Body of pancreas (tissue), 4 donors: ENCODE data around the gene MYLK3. TPM values are rescaled to one million over a fixed set of nuclear protein-coding genes. Genes with fewer than 3 reads are reported as not detected.

Experiments used
- ATAC-seq: fragments of 150-250 bp; one replicate; pipeline ENCODE4 v1.9.1; 2016
- DNase-seq, 4 donors: peaks; one replicate each; pipeline ENCODE4 v3.0.0-alpha.2; 2019
- H3K27ac ChIP-seq, 4 donors: fragments of 200-600 bp; sonication (generic); 1 replicate in 3 of 4; 2 replicates in 1 of 4; pipeline versions ENCODE4 v1.5.1 to v1.6.1; 2016 to 2019; ENCODE audit warnings: mild to moderate bottlenecking in 1 of 4, mixed read lengths in 1 of 4, moderate library complexity in 1 of 4
- H3K27me3 ChIP-seq, 2 donors: fragments of 200-600 bp; sonication (generic); one replicate each; pipeline ENCODE4 v1.6.0; 2016; ENCODE audit warnings: mild to moderate bottlenecking in 1 of 2
- H3K36me3 ChIP-seq, 2 donors: fragments of 200-600 bp; sonication (generic); replicated peaks in 1 of 2; 2 replicates each; pipeline ENCODE4 v1.5.1; 2016; ENCODE audit warnings: low read depth in 2 of 2; ENCODE audit not compliant: insufficient read depth in 1 of 2
- H3K4me1 ChIP-seq: fragments of 200-600 bp; sonication (generic); one replicate; pipeline ENCODE4 v1.6.0; 2016
- H3K4me3 ChIP-seq, 2 donors: fragments of 200-600 bp; sonication (generic); 1 replicate in 1 of 2; 2 replicates in 1 of 2; pipeline ENCODE4 v1.5.1; 2016 to 2019
- H3K9me3 ChIP-seq, 3 donors: fragments of 200-600 bp; sonication (generic); 1 replicate in 2 of 3; 2 replicates in 1 of 3; pipeline ENCODE4 v1.5.1; 2016
- POLR2A ChIP-seq, 3 donors: fragments of 450-650 bp; IDR thresholded peaks; one replicate each; pipeline ENCODE4 v1.6.1; 2016; ENCODE audit warnings: antibody characterized with exemption in 3 of 3, mild to moderate bottlenecking in 2 of 3
- WGBS, 2 donors: methylation state at CpG; one replicate each; pipeline ENCODE4 v1.1.5; 2017; 5-methylcytosine and 5-hydroxymethylcytosine counted together
- intact Hi-C: fragments of 100-400 bp; cut with DNase I; formaldehyde crosslinking; loops from one replicate; pipeline ENCODE4 v1.15.1; 2023
- total RNA-seq, 2 donors: library from RNA; depleted of rRNA; stranded (reverse); fragments of >200 nt; gene quantifications; one replicate each; pipeline ENCODE4 v1.1.0, GENCODE V29; 2016
- TF ChIP-seq, protein P1 (sequence below), 7 experiments: fragments of 450-650 bp in 4 of 7; fragments of 200-600 bp in 3 of 7; sonication (generic) in 3 of 7; IDR thresholded peaks; one replicate each; pipeline ENCODE4 v1.5.1; 2016 to 2019; ENCODE audit warnings: antibody characterized with exemption in 7 of 7

The MYLK3 gene
- total RNA-seq, 2 donors from 2014 or later = 0.26 TPM; not detected in 1

DNA sequence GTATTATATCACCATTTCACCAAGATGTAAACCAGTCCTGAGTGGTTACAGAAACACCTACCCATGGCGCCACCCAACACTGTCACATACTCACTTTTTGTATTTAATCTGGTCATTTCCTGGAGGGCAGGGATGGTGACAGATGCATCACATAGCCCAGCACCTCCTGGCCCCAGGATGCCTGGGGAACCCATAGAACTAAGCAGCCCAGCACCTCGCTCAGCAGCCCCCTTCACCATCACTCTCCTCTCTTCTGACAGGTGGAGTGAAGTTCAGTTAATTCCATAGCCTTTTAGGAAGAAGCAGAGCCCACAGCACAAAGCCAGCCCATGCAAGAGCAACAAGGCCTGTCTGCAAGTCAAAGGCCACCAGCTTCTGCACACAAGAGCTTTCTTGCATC lies 27.5 kb downstream of the MYLK3 start:
- DNase-seq (no peak), ATAC-seq (no peak)
- intact Hi-C loops = no loop called here
- 84 to 92% methylated on average over 2 of the region's 2 CpGs for WGBS, 2 donors
- no peaks in the 10 kb centered on the region for H3K27me3 ChIP-seq
- H3K4me3 ChIP-seq = no peak overlapping the region
- no peaks in the 10 kb centered on the region for H3K9me3 ChIP-seq
- H3K36me3 ChIP-seq = no peaks in the 10 kb centered on the region
- H3K27ac ChIP-seq = no peak overlapping the region
- TF ChIP-seq, protein P1, sequence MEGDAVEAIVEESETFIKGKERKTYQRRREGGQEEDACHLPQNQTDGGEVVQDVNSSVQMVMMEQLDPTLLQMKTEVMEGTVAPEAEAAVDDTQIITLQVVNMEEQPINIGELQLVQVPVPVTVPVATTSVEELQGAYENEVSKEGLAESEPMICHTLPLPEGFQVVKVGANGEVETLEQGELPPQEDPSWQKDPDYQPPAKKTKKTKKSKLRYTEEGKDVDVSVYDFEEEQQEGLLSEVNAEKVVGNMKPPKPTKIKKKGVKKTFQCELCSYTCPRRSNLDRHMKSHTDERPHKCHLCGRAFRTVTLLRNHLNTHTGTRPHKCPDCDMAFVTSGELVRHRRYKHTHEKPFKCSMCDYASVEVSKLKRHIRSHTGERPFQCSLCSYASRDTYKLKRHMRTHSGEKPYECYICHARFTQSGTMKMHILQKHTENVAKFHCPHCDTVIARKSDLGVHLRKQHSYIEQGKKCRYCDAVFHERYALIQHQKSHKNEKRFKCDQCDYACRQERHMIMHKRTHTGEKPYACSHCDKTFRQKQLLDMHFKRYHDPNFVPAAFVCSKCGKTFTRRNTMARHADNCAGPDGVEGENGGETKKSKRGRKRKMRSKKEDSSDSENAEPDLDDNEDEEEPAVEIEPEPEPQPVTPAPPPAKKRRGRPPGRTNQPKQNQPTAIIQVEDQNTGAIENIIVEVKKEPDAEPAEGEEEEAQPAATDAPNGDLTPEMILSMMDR (IDR thresholded peaks at IDR 0.05) = no peak
- TF ChIP-seq POLR2A (IDR thresholded peaks at IDR 0.05) = no peak
- no peaks in the 10 kb centered on the region for H3K4me1 ChIP-seq

DNA sequence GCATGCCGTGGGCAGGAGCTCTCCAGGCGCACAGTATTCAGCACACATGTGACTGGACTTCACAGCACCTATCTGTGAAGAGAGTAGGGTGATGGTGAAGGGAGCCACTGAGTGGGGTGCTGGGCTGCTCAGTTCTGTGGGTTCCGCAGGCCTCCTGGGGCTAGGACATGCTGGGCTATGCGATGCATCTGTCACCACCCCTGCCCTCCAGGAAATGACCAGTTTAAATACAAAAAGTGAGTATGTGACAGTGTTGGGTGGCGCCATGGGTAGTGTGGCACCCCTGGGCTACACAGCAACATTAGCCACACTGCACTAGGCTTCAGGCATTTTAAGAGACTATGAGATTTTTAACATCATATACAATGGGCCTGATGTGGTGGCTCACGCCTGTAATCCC lies 28.6 kb downstream of the MYLK3 start:
- no peak for DNase-seq
- H3K36me3 ChIP-seq = no peaks in the 10 kb centered on the region
- WGBS, 2 donors = 89 to 94% methylated on average over 6 of the region's 6 CpGs
- no peaks in the 10 kb centered on the region for H3K9me3 ChIP-seq
- H3K4me3 ChIP-seq = no peak overlapping the region
- intact Hi-C loops = no loop called here
- H3K4me1 ChIP-seq = no peaks in the 10 kb centered on the region
- no peak for ATAC-seq
- H3K27ac ChIP-seq = no peak overlapping the region
- no peaks in the 10 kb centered on the region for H3K27me3 ChIP-seq
- TF ChIP-seq, protein P1 (IDR thresholded peaks at IDR 0.05) = no peak
- no peak for TF ChIP-seq POLR2A (IDR thresholded peaks at IDR 0.05)

DNA sequence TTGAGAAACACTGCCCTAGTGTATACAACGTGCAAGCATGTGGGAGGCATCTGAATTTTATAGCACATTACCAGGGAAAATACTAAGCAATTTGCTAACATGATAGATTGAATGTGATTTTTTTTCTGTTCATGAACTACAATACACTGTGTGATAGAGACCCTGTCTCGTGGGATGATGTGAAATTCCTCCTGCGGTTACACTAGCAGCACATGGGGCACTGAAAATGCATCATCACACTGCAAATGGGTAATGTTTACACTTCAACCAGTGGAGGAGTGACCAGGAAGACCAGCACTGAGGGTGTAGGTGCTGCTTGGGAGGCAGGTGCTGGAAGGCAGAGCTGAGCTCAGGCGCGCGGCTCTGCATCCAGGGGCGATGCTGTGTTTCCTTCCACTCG lies 29.9 kb downstream of the MYLK3 start:
- Histone ChIP-seq H3K9me3 (no peaks in the 10 kb centered on the region), H3K27me3 (no peaks in the 10 kb centered on the region), H3K4me1 (no peaks in the 10 kb centered on the region), H3K36me3 (no peaks in the 10 kb centered on the region), H3K4me3 (no peak overlapping the region), H3K27ac (no peak overlapping the region)
- DNase-seq (no peak), ATAC-seq (no peak)
- TF ChIP-seq, protein P1 (IDR thresholded peaks at IDR 0.05) = no peak
- no peak for TF ChIP-seq POLR2A (IDR thresholded peaks at IDR 0.05)
- intact Hi-C loops = no loop called here
- WGBS, 2 donors = 75 to 83% methylated on average over 8 of the region's 8 CpGs

DNA sequence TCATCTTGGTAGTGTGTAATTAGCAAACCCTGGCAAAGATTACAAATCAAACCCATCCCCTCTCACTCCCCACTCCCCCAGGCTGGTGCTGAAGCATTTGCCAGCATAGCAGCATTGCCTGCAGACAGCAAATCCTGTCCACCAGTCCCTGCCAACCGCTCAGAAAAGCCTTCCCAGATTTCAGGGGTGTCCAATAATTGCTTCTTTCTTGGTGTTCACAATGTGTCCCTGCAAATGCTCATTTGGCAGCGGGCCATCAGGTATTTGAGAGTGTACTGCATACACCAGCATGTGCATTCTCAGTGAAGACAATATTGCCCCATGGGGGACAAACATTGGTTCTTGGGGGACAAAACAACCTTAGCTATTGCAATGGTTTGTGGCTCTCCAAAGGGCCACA lies 30.5 kb downstream of the MYLK3 start:
- intact Hi-C loops = no loop called here

DNA sequence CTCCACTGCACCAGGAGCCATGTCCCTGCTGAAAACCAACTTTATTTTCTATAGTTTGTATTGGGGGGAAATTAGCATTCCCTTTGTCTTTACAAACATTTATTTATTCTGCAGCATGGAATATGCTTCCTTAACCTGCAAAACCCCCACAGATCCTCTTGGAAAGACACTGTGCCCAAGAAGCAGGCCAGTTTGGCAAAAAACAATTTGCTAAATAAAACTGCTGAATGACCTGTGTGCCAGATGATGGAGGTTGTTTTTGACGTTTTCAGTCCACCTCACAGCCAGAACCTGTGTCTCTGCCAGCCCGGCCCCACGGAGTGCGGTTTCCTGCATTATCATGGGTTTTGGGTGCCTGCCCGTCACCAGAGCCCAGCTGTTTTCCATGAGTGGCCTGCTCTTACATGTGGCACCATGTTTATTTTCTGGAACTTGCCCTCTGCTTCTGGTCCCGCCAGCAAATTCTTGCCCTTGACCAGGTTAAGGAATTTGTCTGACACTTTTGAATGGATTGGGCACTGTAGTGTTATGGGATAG lies 32.3 kb downstream of the MYLK3 start:
- TF ChIP-seq, protein P1 (IDR thresholded peaks at IDR 0.05) = no peak
- TF ChIP-seq POLR2A (IDR thresholded peaks at IDR 0.05) = no peak
- H3K36me3 ChIP-seq = no peaks in the 10 kb centered on the region

More for the DNA sequence above, 30.5 kb downstream of the MYLK3 start:
- TF ChIP-seq POLR2A (IDR thresholded peaks at IDR 0.05) = no peak
- TF ChIP-seq, protein P1 (IDR thresholded peaks at IDR 0.05) = no peak
- Histone ChIP-seq H3K4me3 (no peak overlapping the region), H3K27ac (no peak overlapping the region), H3K27me3 (no peaks in the 10 kb centered on the region), H3K4me1 (no peaks in the 10 kb centered on the region), H3K36me3 (no peaks in the 10 kb centered on the region), H3K9me3 (no peaks in the 10 kb centered on the region)
- ATAC-seq (no peak), DNase-seq (no peak)
- 58 to 64% methylated on average over 2 of the region's 2 CpGs for WGBS, 2 donors

More for the DNA sequence above, 32.3 kb downstream of the MYLK3 start:
- Histone ChIP-seq H3K27ac (no peak overlapping the region), H3K4me1 (no peaks in the 10 kb centered on the region), H3K27me3 (no peaks in the 10 kb centered on the region), H3K4me3 (no peak overlapping the region), H3K9me3 (no peaks in the 10 kb centered on the region)
- intact Hi-C loops = no loop called here
- no peak for ATAC-seq
- 65 to 81% methylated on average over 5 to 6 of the region's 6 CpGs for WGBS, 2 donors
- no peak for DNase-seq
